H4 (cell line): Measurements from ENCODE around the gene PRPF4. TPM values are rescaled to one million over a fixed set of nuclear protein-coding genes. Genes with fewer than 3 reads are reported as not detected.
A peak's percentile ranks its signal among the peaks of the same experiment; 100 is the strongest.

Source experiments
- DNase-seq: peaks from one replicate; pipeline ENCODE4 v3.0.0-alpha.2; 2015; ENCODE audit warnings: low spot score
- total RNA-seq: library from RNA; depleted of rRNA; stranded (reverse); fragments of >200 nt; shearing (Covaris generic); gene quantifications from 2 replicates; pipeline ENCODE4 v1.2.3, GENCODE V29; 2014; rRNA removed

PRPF4 gene
- total RNA-seq, 1 experiment from 2014 or later: 45.9 TPM

GRCh38 chr9:113311961-113312360, 36.5 kb downstream of the PRPF4 start:
- DNase-seq: no peak

- DNase-seq: no peak
These were observed 37.8 kb downstream of the PRPF4 start for GRCh38 chr9:113313261-113313660.

GRCh38 chr9:113315231-113315630, 39.8 kb downstream of the PRPF4 start:
- DNase-seq: no peak

GRCh38 chr9:113316030-113316429, 40.6 kb downstream of the PRPF4 start:
- no peak for DNase-seq

- no peak for DNase-seq
These were observed 42.3 kb downstream of the PRPF4 start for GRCh38 chr9:113317777-113318176.

GRCh38 chr9:113319054-113319453, 43.6 kb downstream of the PRPF4 start:
- DNase-seq: no peak

GRCh38 chr9:113320051-113320450, 44.6 kb downstream of the PRPF4 start:
- no peak for DNase-seq

GRCh38 chr9:113322671-113323070, 47.2 kb downstream of the PRPF4 start:
- no peak for DNase-seq

GRCh38 chr9:113326230-113326629, 50.8 kb downstream of the PRPF4 start:
- no peak for DNase-seq

- no peak for DNase-seq
These were observed 52.8 kb downstream of the PRPF4 start for GRCh38 chr9:113328045-113328782.

- DNase-seq: no peak
These were observed 56.3 kb downstream of the PRPF4 start for GRCh38 chr9:113331780-113332179.

- DNase-seq: no peak
These were observed 62.3 kb downstream of the PRPF4 start for GRCh38 chr9:113337714-113338113.

GRCh38 chr9:113340011-113340699, 64.7 kb downstream of the PRPF4 start, which contains the start of gene WDR31:
Gene WDR31 (minus strand): TSS chr9:113340275. CDS start chr9:113332022, 8,253 bp downstream.
- peak; percentile 78 for DNase-seq

- DNase-seq: no peak
These were observed 66.4 kb downstream of the PRPF4 start for GRCh38 chr9:113341712-113342410.

Other genes with a start within 250 kb of the PRPF4 start
- 2.3 and 2.4 TPM in 2 replicates for gene ZFP37, start 218.9 kb upstream of the PRPF4 start, total RNA-seq
- 7.3 and 9.8 TPM in 2 replicates for gene SLC31A2, start 124.7 kb upstream of the PRPF4 start, total RNA-seq
- gene FKBP15, start 54.4 kb upstream of the PRPF4 start, total RNA-seq: 15.6 and 21.8 TPM in 2 replicates
- gene SLC31A1, start 54.1 kb upstream of the PRPF4 start, total RNA-seq: 34.3 and 36.1 TPM in 2 replicates
- 81.9 and 83.9 TPM in 2 replicates for gene CDC26, start 86 bp upstream of the PRPF4 start, total RNA-seq
- gene RNF183, start 27.7 kb downstream of the PRPF4 start, total RNA-seq: not detected in 2 replicates
- 0.46 and 0.47 TPM in 2 replicates for gene WDR31, start 64.6 kb downstream of the PRPF4 start, total RNA-seq
- gene BSPRY, start 73.9 kb downstream of the PRPF4 start, total RNA-seq: not detected in 2 replicates
- gene HDHD3, start 101.3 kb downstream of the PRPF4 start, total RNA-seq: 13.8 and 14.5 TPM in 2 replicates
- 6.3 and 6.5 TPM in 2 replicates for gene ALAD, start 125.6 kb downstream of the PRPF4 start, total RNA-seq
- 125 and 131 TPM in 2 replicates for gene POLE3, start 135.0 kb downstream of the PRPF4 start, total RNA-seq
- 1.1 TPM in 1 of 2 replicates, not detected in the other for gene C9orf43, start 135.1 kb downstream of the PRPF4 start, total RNA-seq
- gene RGS3, start 188.1 kb downstream of the PRPF4 start, total RNA-seq: 36.4 and 37.1 TPM in 2 replicates